DND-41 (cell line): Measurements from ENCODE around the gene NUMBL.

Experiments
- ATAC-seq: fragments of 200-7000 bp; cut with Tn5 transposase; 3 replicates; pipeline ENCODE4 v1.9.1; 2021; ENCODE audit warnings: low read depth; ENCODE audit not compliant: insufficient read depth
- DNase-seq: peaks from one replicate; pipeline ENCODE4 v3.0.0-alpha.2; 2020
- H2AFZ ChIP-seq: 2 replicates; pipeline ENCODE4 v1.6.0; 2012; ENCODE audit warnings: low read depth, low read length
- H3K27ac ChIP-seq: 2 replicates; pipeline ENCODE4 v1.5.1; 2012; ENCODE audit warnings: low read length, inconsistent platforms
- H3K27me3 ChIP-seq: fragments of 200-600 bp; sonication (generic); 2 replicates; pipeline ENCODE4 v1.6.0; 2012; ENCODE audit warnings: low read length, mild to moderate bottlenecking, inconsistent platforms; ENCODE audit not compliant: insufficient read depth, poor library complexity
- H3K36me3 ChIP-seq: 2 replicates; pipeline ENCODE4 v1.5.1; 2012; ENCODE audit warnings: low read length, inconsistent platforms; ENCODE audit not compliant: insufficient read depth
- H3K4me1 ChIP-seq: 2 replicates; pipeline ENCODE4 v1.5.1; 2012; ENCODE audit warnings: mild to moderate bottlenecking, low read length; ENCODE audit not compliant: insufficient read depth
- H3K4me2 ChIP-seq: 2 replicates; pipeline ENCODE4 v1.6.0; 2012; ENCODE audit warnings: mild to moderate bottlenecking, moderate library complexity, low read length, inconsistent platforms; ENCODE audit not compliant: insufficient read depth
- H3K4me3 ChIP-seq, 2 experiments: fragments of 200-600 bp in 1 of 2; shearing (Covaris generic) in 1 of 2; 2 replicates each; pipeline ENCODE4 v1.5.1; 2012 to 2016; ENCODE audit warnings: inconsistent platforms in 2 of 2, low read length in 2 of 2, mild to moderate bottlenecking in 2 of 2, low read depth in 1 of 2, moderate library complexity in 1 of 2
- H3K79me2 ChIP-seq: 2 replicates; pipeline ENCODE4 v1.6.0; 2012; ENCODE audit warnings: low read length, inconsistent platforms; ENCODE audit not compliant: insufficient read depth
- H3K9ac ChIP-seq: 2 replicates; pipeline ENCODE4 v1.6.0; 2012; ENCODE audit warnings: low read depth, mild to moderate bottlenecking, inconsistent platforms, low read length, moderate library complexity
- H3K9me3 ChIP-seq: 2 replicates; pipeline ENCODE4 v1.5.1; 2012; ENCODE audit warnings: low read length, moderate library complexity, mild to moderate bottlenecking, inconsistent platforms; ENCODE audit not compliant: insufficient read depth, severe bottlenecking
- H4K20me1 ChIP-seq: 2 replicates; pipeline ENCODE4 v1.6.0; 2012; ENCODE audit warnings: low read length; ENCODE audit not compliant: insufficient read depth
- EZH2 ChIP-seq: IDR thresholded peaks from 3 replicates; pipeline ENCODE4 v1.6.1; 2012; ENCODE audit warnings: borderline replicate concordance, low read depth, mild to moderate bottlenecking, moderate library complexity, low read length, inconsistent platforms; ENCODE audit not compliant: severe bottlenecking
- TF ChIP-seq, protein P1 (sequence below): IDR thresholded peaks from 2 replicates; pipeline ENCODE4 v1.5.1; 2012; ENCODE audit warnings: borderline replicate concordance, low read length, moderate library complexity, mild to moderate bottlenecking; ENCODE audit not compliant: poor library complexity, severe bottlenecking; ENCODE audit errors: extremely low read depth

The NUMBL gene

DNA sequence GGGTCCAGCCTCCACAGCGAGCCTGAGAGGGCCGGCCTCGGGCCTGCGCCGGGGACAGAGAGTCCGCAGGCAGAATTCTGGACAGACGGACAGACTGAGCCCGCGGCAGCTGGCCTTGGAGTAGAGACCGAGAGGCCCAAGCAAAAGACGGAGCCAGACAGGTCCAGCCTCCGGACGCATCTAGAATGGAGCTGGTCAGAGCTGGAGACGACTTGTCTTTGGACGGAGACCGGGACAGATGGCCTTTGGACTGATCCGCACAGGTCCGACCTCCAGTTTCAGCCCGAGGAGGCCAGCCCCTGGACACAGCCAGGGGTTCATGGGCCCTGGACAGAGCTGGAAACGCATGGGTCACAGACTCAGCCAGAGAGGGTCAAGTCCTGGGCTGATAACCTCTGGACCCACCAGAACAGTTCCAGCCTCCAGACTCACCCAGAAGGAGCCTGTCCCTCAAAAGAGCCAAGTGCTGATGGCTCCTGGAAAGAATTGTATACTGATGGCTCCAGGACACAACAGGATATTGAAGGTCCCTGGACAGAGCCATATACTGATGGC is 27.0 kb upstream of the NUMBL start:
- no peak for TF ChIP-seq EZH2
- TF ChIP-seq, protein P1, sequence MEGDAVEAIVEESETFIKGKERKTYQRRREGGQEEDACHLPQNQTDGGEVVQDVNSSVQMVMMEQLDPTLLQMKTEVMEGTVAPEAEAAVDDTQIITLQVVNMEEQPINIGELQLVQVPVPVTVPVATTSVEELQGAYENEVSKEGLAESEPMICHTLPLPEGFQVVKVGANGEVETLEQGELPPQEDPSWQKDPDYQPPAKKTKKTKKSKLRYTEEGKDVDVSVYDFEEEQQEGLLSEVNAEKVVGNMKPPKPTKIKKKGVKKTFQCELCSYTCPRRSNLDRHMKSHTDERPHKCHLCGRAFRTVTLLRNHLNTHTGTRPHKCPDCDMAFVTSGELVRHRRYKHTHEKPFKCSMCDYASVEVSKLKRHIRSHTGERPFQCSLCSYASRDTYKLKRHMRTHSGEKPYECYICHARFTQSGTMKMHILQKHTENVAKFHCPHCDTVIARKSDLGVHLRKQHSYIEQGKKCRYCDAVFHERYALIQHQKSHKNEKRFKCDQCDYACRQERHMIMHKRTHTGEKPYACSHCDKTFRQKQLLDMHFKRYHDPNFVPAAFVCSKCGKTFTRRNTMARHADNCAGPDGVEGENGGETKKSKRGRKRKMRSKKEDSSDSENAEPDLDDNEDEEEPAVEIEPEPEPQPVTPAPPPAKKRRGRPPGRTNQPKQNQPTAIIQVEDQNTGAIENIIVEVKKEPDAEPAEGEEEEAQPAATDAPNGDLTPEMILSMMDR = no peak
- Histone ChIP-seq H3K36me3 (peaks cover 7% of the 10 kb centered on the region; the same call in 1 of the 2 replicates), H3K4me3 (peak overlapping the region; percentile 52 to 84; a peak in 3 of 4 replicates), H3K79me2 (peaks cover 59% of the 10 kb centered on the region), H3K27ac (peak overlapping the region; percentile 65), H3K4me1 (peaks cover 65% of the 10 kb centered on the region), H3K27me3 (no peaks in the 10 kb centered on the region), H2AFZ (peak overlapping the region; percentile 80), H3K9ac (peak overlapping the region; percentile 80), H4K20me1 (peaks cover 2% of the 10 kb centered on the region; the same call in 1 of the 2 replicates), H3K4me2 (peak overlapping the region; percentile 96), H3K9me3 (no peaks in the 10 kb centered on the region)
- ATAC-seq (no peak), DNase-seq (no peak)

DNA sequence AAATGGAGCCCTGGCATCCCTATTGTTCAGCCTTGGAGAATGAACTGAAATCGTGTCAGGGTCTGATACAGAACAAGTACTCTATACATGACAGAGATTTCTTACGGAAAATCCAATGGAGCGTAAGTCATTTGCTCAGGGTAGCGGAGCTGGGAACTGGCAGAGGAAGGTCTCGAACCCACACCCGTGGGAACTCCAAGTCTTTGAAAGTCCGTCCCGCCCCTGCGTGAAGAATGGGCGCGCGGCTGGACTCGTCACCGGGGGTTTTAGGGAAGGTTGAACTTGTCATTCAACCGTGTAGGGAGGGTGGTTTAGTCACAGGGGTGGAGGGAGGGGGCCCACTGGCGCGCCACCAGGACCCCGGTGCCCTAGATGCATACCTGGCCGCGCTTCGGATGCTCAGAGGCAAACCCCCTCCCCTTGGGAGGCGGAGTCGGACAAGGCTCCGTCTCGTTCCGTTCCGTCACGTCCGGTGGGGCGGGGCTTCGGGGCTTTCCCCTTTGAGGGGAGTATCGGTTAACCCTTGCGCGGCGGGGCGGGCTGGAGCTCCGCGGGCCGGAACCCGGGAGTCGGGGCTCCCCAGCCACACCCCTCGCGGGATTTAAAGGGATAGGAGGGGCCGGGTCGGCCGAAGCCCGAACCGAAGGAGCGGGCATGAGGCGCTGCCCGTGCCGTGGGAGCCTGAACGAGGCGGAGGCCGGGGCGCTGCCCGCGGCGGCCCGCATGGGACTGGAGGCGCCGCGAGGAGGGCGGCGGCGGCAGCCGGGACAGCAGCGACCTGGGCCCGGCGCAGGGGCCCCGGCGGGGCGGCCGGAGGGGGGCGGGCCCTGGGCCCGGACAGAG is 26.3 kb upstream of the NUMBL start, which contains the start of the genes COQ8B and ITPKC:
TSS of gene COQ8B (minus strand) at position 405 of the 843 bp plus-strand sequence. CDS start 2,254 bp downstream, outside the sequence.
TSS of gene ITPKC (plus strand) at position 631 of the 843 bp plus-strand sequence. CDS start at position 655, 24 bp downstream.
- H3K4me3 ChIP-seq = peak within 1 kb of the TSS; percentile 52 to 84
- DNase-seq (peak; percentile 99), ATAC-seq (peak; percentile 74)
- peaks cover 2% of the 10 kb centered on the region; the same call in 1 of the 2 replicates for H4K20me1 ChIP-seq
- peak within 1 kb of the TSS; percentile 80 for H2AFZ ChIP-seq
- no peaks in the 10 kb centered on the region for H3K27me3 ChIP-seq
- peak within 1 kb of the TSS; percentile 65 for H3K27ac ChIP-seq
- TF ChIP-seq, protein P1 = peak; percentile 24
- no peak for TF ChIP-seq EZH2
- H3K4me2 ChIP-seq = peak within 1 kb of the TSS; percentile 96
- H3K79me2 ChIP-seq = peaks cover 53% of the 10 kb centered on the region
- H3K9ac ChIP-seq = peak within 1 kb of the TSS; percentile 80
- peaks cover 7% of the 10 kb centered on the region; the same call in 1 of the 2 replicates for H3K36me3 ChIP-seq
- peaks cover 65% of the 10 kb centered on the region for H3K4me1 ChIP-seq
- no peaks in the 10 kb centered on the region for H3K9me3 ChIP-seq

DNA sequence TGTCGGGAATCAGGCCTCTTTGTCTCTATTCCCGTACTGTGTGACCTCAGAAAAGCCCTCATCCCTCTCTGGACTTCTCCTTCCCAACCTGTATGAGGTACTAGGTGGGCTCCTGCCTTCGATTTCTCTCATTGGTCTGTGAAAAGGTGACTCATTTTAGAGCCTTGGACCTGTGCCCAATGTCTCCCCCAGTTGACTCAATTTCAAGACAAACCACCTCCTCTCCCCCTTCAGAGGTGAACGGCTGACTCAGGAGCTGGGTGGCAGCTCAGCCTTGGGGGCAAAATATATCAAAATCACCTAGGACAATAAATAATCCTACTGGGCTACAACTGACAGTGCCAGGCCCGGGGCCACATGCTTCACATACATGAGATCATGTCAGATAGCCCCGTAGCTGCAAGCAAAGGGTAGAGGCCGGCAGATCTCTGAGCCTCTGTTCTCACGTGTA is 25.6 kb upstream of the NUMBL start:
- Histone ChIP-seq H3K9ac (peak overlapping the region; percentile 80), H4K20me1 (peaks cover 2% of the 10 kb centered on the region; the same call in 1 of the 2 replicates), H3K27me3 (no peaks in the 10 kb centered on the region), H3K9me3 (no peaks in the 10 kb centered on the region), H3K36me3 (peaks cover 6% of the 10 kb centered on the region; the same call in 1 of the 2 replicates), H2AFZ (peak overlapping the region; percentile 80), H3K4me3 (peak overlapping the region; percentile 52 to 84), H3K4me2 (peak overlapping the region; percentile 96), H3K4me1 (peaks cover 64% of the 10 kb centered on the region), H3K79me2 (peaks cover 51% of the 10 kb centered on the region), H3K27ac (peak overlapping the region; percentile 58)
- no peak for TF ChIP-seq EZH2
- TF ChIP-seq, protein P1 = no peak
- ATAC-seq = no peak
- DNase-seq = peak; percentile 14
